Stimulated activated CD8-positive, alpha-beta memory T cell treated with anti-CD3 and anti-CD28 coated beads, Interleukin-2, amount 100 ng/mL, for 48 hours (primary cell): Measurements from ENCODE around the gene UBE2J2.
A peak's percentile ranks its signal among the peaks of the same experiment; 100 is the strongest.
"Not testable (repeated sequence)": the region's sequence is repeated elsewhere in the genome, so short reads cannot be mapped to it uniquely, and the experiment has no call there.

Experiments used
- DNase-seq, 2 donors: peaks; one replicate each; pipeline ENCODE4 v3.0.0-alpha.2; 2020; ENCODE audit warnings: low read depth in 2 of 2

Gene UBE2J2

GRCh38 chr1:1256956-1257871, 16.4 kb downstream of the UBE2J2 start:
- DNase-seq = no peak

- no peak for DNase-seq
These were observed 18.0 kb downstream of the UBE2J2 start for GRCh38 chr1:1255611-1256010.

GRCh38 chr1:1255078-1255477, 18.6 kb downstream of the UBE2J2 start:
- DNase-seq = no peak

- DNase-seq = no peak
These were observed 19.0 kb downstream of the UBE2J2 start for GRCh38 chr1:1254667-1254998.

- no peak for DNase-seq
These were observed 19.5 kb downstream of the UBE2J2 start for GRCh38 chr1:1253972-1254666.

- no peak for DNase-seq
These were observed 20.3 kb downstream of the UBE2J2 start for GRCh38 chr1:1253314-1253713.

- DNase-seq = peak; percentile 37 to 56
These were observed 22.8 kb downstream of the UBE2J2 start for GRCh38 chr1:1250786-1251284.

- not testable (repeated sequence) for DNase-seq
These were observed 25.4 kb downstream of the UBE2J2 start for GRCh38 chr1:1248009-1248913.

- no peak for DNase-seq
These were observed 26.2 kb downstream of the UBE2J2 start for GRCh38 chr1:1247341-1247913.

- DNase-seq = no peak
These were observed 26.9 kb downstream of the UBE2J2 start, which contains the start of gene C1QTNF12 for GRCh38 chr1:1246577-1247340. C1QTNF12 (minus strand) TSS chr1:1246722; CDS start chr1:1246690, 32 bp downstream.

- no peak for DNase-seq
These were observed 27.7 kb downstream of the UBE2J2 start for GRCh38 chr1:1245817-1246576.

- DNase-seq = no peak
These were observed 28.4 kb downstream of the UBE2J2 start for GRCh38 chr1:1245178-1245816.

- DNase-seq = no peak
These were observed 29.4 kb downstream of the UBE2J2 start for GRCh38 chr1:1244192-1244811.

- no peak for DNase-seq
These were observed 29.9 kb downstream of the UBE2J2 start for GRCh38 chr1:1243807-1244191.

GRCh38 chr1:1243266-1243660, 30.4 kb downstream of the UBE2J2 start:
- no peak for DNase-seq

- no peak for DNase-seq
These were observed 31.0 kb downstream of the UBE2J2 start for GRCh38 chr1:1242461-1243265.

GRCh38 chr1:1241588-1242219, 31.9 kb downstream of the UBE2J2 start:
- no peak for DNase-seq
